HG03064 (cell line): ENCODE results near the gene CTBP2.

Source experiments
- ATAC-seq: cut with Tn5 transposase; IDR thresholded peaks from one replicate; pipeline ENCODE4 v1.9.1; 2021; ENCODE audit warnings: low read depth; ENCODE audit not compliant: unreplicated experiment

CTBP2 gene

GRCh38 chr10:125129076-125129458 lies 31.3 kb downstream of the CTBP2 start:
- ATAC-seq, result no peak

GRCh38 chr10:125128397-125129075 lies 31.8 kb downstream of the CTBP2 start:
- ATAC-seq, result no peak

DNA sequence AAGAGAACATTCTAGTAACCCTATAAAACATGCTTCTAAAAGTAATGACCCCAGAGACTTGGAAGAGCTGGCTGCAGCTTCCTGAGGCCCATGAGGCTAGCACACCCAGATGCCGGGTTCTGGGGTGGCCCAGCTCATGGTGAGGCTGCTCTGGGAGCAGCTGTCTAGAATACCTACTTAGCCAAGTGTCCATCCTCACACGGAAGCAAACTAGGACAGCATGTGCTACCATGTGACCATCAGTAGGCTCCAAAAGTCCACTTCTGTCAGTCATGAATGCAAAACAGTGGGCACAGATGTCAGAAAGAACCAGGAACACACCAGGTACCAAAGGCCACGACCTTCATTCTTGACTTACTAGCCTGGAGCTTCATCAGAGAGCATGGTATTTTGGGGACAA lies 32.4 kb downstream of the CTBP2 start:
- no peak for ATAC-seq

GRCh38 chr10:125127110-125127509 lies 33.3 kb downstream of the CTBP2 start:
- no peak for ATAC-seq

- ATAC-seq, result no peak
Measured at GRCh38 chr10:125125951-125126735, 34.2 kb downstream of the CTBP2 start.

DNA sequence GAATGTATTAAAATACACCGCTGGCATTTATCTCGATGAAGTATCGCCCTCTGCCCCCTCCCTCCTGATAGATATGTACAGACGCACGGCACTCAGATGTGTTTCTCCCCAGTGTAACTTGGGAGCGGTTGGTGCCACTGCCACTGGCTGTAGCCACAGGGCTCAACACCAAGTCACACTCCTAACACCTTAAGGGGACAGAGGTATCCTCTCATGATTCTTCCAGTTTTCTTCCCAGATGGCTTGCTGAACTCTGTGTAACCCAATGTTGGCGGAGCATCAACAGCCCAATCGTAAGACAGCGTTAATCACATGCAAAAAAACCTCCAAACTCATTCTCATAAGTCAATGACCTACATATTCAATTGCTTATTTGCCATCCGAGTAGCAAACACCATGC lies 35.5 kb downstream of the CTBP2 start:
- ATAC-seq, result no peak

- ATAC-seq, result no peak
Measured at GRCh38 chr10:125124115-125124487, 36.3 kb downstream of the CTBP2 start.

DNA sequence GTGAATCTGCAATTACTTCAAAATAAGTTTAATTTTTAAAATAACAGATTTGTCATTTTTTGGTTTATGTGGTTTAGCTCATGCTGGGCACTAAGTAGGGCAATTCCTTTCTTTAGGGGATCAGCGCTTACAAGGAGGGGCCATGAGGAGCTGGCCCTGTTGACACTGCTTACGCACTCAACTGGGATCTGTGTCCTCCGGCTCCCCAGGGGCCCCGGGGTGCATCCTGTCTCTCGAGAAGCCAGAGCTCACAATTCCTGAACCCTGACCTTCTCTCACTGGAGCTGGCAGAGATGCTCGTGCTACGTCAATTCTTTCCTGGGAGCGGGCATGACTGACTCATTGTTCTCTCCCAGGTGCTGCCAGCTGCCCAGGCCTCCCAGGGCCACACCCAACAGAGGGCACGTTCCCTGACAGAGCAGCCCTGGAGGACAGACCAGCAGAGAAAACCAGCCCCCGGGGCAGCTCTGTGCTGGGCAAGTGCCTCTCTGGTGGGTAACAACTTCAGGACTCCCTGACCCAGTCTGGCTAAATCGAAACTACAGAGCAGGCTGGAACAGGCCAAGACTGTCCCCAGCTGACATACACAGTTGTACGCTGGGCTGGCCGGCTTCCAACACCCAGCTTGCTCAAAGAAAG lies 36.8 kb downstream of the CTBP2 start:
- ATAC-seq, result no peak

DNA sequence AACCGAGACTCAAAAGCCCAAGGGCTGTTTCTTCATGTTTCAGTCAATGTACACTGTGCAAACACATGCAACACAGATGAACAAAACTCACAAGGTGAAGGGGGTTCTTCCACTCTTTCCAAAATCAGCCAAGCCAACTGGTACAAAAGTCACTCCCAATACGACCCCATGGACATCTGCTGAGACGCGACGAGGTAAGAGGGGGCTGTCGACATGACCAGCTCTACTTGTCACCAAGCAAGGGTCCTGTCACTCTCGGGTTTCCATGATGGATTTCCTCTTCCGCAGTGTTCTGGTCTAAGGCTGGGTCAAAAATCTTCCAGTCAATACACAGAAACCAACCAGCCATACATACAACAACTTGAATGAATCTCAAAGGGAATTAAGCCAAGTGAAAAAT lies 37.8 kb downstream of the CTBP2 start:
- ATAC-seq, result no peak

- no peak for ATAC-seq
Measured at GRCh38 chr10:125121003-125121402, 39.4 kb downstream of the CTBP2 start.

GRCh38 chr10:125120053-125120710 lies 40.2 kb downstream of the CTBP2 start:
- ATAC-seq, result no peak

DNA sequence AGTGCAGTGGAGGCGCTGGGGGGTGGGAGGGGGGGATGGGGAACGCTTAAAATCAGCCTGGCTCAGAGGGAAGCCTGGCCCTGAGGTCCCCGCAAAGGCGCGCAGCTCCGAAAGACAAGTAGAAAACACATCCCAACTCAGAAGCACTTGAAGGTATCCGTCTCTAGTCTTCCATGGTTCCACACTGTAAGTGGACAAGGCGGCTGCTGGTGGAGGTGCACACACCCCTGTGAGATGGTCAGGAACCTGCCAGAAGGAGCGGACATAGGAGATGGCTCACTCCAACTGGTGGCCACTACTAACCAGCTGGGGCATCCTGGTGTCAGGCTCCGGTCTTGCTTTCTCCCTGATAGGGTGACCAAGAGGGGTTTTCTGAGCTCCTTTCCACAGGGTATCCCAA lies 41.7 kb downstream of the CTBP2 start:
- no peak for ATAC-seq

GRCh38 chr10:125118011-125118611 lies 42.3 kb downstream of the CTBP2 start:
- ATAC-seq, result no peak

- ATAC-seq, result no peak
Measured at GRCh38 chr10:125116652-125117310, 43.6 kb downstream of the CTBP2 start.

- ATAC-seq, result no peak
Measured at GRCh38 chr10:125116041-125116649, 44.2 kb downstream of the CTBP2 start.

DNA sequence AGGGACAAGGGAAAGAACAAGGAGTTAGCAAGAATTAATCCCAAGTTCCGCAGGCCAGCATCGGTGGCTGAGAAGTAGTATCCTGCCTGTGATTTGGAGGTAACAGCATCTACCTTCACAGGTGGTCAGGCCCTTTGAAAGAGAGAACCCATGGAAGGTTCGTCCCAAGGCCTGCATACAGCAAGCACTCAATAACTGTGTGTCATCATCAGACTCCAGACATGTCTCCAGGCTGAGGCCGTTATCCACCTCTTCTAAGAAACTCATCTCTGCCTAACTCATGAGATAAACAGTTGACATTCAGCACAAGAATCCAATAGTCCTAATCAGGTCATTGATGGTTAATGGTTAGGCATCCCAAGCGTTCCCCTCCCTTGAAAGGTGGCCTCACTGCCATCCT lies 45.0 kb downstream of the CTBP2 start:
- no peak for ATAC-seq

DNA sequence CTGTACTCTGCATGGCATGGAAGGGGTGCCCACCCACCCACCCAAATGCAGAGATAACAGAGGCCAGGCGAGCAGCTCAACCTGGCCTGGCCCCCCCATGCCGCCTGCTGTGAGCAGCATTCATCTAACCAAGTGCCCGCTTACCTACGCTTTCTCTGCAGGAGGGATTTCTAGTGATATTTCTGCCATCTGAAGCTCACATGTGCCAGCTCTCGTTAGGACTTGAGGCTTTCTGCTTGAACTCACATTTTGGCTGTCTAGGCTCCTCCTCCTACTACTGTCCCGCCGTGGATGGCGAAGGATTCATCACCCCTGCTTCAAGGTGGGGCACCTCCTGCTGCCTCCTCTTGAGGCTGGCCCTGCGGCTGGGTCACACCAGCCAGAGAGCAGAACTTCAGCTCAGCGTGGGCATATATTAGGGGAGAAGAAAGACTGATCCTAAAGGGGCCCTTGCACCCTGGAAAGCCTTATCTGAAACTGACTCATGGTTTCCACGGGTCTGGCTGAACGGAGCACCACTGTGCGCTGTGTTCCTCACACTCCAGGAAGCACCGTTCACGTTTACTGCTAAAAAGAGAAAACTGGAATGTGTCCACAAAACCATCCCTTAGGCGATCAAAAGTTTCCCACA lies 45.5 kb downstream of the CTBP2 start:
- ATAC-seq, result no peak

- no peak for ATAC-seq
Measured at GRCh38 chr10:125113691-125114371, 46.5 kb downstream of the CTBP2 start.
